GM21825 (cell line): ENCODE data around the gene IFI27L2.

Experiments used
- ATAC-seq: cut with Tn5 transposase; IDR thresholded peaks from one replicate; pipeline ENCODE4 v1.9.1; 2021; ENCODE audit warnings: mild to moderate bottlenecking, moderate library complexity; ENCODE audit not compliant: unreplicated experiment

Gene IFI27L2

DNA sequence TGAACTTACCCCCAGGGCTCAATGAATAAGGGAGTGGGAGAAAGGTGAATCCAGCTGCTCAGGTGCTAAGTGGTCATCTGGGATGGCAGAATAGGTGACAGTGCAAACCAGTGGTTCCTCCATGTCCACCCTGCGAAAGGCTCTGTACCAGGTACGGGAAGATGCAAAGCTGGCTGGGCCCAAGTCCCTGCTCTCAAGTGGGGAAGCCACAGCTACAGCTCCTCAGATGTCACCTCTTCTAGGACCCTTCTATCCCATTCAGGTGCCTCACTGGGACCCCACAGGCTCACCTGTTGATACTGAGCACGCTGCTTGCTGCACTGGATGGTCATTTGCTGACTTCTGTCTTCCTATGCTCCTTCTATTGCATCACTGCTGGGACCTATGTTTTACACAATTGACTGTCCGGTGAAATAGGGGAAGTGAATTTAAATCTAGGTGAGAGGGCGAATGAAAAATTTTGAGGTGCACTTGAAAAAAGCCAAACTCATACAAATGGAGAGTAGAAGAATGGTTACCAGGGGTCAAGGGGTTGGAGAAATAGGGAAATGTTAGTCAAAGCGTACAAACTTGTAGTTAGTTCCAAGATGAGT, 24.4 kb upstream of the IFI27L2 start:
- ATAC-seq: no peak

DNA sequence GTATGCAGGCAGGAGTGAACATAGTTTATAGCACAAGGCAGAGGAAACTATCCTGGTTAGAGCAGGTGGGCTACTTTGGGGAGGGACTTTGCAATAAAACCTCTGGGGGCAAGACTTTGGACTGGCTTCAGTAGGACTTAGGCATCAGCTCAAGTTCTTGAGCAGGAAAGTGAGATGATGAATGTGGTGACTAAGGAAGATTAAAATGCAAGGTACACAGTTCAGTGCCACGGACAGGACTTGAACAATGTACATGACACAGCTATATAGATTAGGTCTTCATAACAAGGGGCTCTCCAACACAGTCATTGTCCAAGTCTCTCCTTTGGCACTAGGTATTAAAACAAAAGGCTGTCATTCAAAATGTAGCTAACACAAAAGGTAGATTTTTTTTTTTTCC, 23.3 kb upstream of the IFI27L2 start:
- ATAC-seq: no peak

DNA sequence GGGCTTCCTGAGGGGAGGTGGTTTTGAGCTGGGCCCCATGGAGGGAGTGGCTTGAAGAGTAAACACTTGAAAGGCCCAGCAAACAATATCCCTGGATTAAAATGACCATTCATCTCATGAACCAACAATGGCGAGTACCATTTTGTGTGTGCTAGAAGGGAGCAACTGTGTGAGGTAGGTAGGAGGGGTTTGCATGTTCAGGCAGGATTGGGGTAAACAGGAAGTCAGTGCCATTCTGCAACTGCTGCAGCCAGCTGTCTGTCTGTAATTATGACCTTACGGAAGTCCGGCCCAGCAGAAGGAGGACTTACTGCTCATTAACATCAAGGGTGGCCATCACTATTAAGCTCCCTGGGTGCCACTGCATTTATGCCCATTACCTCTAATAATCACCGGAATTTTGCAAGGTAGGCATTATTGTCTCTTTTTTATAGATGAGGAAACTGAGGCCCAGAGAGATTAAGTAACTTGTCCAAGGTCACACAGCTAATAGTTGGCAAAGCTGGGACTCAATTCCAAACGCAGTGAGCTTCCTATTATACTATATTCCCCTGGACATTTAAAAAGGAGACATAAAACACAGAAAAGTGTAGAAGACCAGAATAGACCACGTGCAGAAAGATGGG, 16.6 kb upstream of the IFI27L2 start:
- no peak for ATAC-seq

DNA sequence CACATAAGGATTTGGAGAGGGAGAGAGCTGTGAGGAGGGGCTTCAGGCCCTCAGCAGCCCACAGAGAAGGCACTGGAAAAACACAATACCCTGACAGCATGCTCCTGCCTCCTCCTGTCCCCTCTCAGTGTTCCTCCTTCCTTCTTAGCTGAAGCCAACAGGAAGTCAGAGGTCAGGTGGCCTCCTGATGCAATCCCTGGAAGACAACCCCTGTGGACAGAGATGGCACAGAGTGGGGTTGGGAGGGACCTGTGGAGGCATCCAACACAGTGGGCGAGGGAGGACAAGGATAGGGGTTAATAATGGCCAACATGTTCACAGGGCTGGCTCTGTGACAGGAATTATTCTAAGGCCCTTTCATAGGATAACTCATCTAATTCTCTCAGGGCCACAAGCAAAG, 15.4 kb upstream of the IFI27L2 start:
- ATAC-seq: no peak

DNA sequence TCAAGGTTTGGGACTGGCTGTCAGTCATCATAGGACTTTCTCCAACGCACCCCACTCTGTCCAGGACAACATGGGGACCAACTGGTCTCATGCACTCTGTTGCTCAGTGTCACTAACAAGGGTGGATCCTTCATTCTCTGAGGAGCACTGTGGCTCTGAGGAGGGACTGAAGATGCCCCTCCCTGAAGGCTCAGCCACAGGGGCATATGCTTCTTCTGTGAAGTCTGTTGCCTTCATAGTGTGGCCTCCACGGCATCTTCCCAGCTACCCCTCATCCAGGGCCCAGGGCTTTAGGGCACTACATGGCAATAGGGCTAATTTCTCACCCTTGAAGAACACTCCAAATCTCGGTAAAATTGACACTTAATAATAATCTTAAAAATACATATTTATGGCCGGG, 14.3 kb upstream of the IFI27L2 start:
- no peak for ATAC-seq

DNA sequence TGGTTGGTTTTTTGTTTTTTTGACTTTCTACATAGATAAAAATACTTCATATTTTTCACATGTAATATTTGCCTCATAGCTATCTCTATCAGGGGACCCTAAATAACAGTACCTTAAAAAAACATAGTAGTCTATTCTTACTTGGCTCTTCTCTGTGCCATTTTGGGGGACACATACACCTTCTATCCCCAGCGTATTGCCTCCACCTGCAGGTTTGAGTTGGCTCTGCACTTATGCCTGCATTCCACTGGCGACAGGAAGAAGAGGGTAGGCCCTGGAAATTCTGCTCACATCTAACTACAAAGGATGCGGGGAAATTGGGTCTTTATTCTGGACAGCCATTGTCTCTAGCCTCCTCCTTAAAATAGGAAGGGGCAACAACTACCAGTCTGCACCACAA, 13.8 kb upstream of the IFI27L2 start:
- ATAC-seq: no peak

DNA sequence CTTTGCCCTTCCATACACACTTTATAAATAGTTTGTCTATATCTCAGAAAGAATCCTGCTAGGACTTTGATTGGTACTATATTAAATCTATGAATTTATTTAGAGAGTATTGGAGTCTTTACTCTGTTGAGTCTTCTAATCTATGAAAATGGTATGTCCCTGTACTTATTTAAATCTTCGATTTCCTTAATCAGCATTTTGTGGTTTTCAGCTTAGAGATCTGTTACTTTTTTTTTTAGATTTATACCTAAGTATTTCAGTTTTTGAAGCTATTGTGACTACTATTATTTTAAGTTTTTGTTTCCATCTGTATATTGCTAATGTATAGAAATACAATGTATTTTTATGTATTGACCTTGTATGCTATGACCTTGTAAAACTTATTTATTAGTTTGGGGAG, 13.4 kb upstream of the IFI27L2 start:
- ATAC-seq: no peak

DNA sequence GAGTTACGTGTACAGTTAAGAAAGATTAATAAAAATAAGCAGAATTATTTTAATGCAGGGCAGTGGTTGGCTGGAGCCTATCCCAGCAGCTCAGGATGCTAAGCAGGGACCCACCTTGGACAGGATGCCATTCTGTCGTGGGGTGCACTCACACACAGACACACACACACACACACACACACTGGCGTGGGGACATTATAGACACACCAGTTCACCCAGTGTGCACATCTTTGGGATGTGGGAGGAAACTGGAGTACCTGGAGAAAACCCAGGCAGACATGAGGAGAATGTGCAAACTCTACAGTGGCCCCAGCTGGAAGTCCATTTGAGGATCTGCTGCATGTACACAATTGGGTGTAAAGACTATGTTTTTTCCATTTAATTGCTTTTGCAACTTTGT, 12.8 kb upstream of the IFI27L2 start:
- no peak for ATAC-seq

DNA sequence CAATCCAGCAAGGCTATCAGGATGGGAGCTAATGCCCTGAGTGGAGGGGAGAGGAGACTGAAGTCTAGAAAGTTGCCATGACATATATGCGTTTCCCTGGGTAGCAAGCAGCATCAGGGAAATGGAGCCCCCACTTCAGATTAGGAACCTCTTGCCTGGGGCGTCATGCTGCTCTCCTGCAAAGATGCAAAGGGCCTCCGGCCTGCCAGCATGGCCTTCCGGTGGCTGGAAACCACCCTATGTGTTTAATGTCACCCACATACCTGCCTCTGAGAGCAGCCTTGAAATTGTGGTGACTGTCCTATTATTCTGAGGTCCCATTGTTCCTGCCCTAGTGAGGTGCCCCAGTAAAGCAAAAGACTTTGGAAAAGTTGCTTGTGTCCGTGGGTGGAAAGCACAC, 10.0 kb upstream of the IFI27L2 start:
- ATAC-seq: no peak

DNA sequence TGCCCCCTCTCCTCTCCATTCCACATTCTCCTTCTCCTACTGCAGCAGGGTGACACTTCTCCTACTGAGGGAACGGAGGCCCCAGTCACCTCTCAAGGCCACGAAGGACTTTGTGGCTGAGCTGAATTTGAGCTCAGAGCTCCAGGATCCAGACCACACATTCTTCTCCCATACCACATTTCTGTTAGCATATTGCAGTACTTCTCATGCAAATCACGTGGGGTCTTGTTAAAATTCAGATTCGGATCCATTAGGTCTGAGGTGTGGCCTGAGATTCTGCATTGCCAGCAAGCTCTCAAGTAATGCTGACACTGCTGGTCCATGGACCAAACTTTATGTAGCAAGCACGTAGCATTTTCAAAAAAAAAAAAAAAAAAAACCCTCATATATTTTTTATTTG, 9.6 kb upstream of the IFI27L2 start:
- ATAC-seq: no peak

DNA sequence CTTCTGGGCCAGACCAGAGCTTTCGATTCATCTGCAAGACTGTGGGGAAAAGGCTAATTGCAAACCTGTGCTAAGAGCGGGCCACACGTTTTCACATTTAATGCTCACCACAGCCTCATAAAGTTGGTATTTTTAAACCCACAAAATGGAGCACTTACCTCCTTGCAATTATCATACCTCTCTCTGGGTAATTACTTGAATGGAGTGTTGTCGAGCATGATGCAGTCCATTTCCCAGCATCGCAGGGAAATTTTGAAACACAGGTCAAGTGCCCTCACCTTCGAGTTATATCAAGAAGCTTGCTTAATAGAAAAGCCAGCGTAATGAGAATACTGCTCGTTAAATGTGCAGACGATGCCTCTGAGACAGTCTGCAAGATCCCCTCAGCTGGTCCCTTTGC, 8.8 kb upstream of the IFI27L2 start:
- no peak for ATAC-seq

DNA sequence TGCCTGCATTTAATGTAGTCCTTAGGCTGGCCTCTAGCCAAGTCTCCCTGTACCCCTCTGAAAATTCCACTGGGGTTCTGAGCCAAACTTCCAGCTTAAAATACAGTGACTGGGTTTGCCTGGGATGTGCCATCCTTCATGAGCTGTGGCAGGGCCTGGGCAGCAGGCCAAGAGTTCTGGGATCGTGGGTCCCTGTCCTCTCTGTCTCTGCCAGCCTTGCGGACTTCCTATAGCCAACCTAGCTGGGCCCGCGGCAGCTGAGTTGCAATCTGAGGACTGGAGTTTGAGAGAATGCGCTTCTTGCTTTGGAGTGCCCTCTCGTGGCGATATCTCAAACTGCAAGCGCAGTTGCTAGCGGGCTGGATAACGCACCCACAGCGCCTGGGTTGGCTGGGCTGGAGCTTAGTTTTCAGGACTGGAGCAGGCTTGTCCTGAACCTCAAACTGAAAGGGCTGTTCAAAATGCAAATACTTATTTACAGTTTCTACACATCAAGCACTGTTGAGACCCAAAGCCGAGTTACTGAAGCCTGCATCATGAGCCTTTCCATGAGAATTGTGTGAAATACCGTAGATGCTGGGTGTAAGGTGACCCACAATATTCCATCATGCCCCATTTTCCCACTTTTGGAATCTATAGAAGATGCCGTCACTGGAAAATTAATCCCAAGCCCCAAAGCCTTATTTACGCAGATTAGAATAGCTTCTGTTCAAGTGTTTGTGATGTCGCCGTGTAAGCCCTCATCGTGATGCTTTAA, 7.3 kb upstream of the IFI27L2 start:
- ATAC-seq: no peak

DNA sequence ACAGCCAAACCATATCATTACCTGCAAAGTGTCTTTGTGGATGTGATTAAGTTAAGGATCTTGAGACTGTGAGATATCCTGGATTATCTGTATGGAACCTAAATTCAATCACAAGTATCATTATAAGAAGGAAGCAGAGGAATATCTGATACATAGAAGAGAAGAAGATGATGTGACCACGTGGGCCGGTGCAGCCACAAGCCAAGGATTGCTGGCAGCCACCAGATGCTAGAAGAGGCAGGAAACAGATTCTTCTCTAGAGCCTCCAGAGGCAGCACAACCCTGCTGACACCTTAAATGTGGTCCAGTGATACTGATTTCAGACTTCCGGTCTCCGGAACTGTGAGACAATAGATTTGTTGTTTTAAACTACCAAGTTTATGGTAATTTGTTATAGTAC, 6.1 kb upstream of the IFI27L2 start:
- no peak for ATAC-seq

DNA sequence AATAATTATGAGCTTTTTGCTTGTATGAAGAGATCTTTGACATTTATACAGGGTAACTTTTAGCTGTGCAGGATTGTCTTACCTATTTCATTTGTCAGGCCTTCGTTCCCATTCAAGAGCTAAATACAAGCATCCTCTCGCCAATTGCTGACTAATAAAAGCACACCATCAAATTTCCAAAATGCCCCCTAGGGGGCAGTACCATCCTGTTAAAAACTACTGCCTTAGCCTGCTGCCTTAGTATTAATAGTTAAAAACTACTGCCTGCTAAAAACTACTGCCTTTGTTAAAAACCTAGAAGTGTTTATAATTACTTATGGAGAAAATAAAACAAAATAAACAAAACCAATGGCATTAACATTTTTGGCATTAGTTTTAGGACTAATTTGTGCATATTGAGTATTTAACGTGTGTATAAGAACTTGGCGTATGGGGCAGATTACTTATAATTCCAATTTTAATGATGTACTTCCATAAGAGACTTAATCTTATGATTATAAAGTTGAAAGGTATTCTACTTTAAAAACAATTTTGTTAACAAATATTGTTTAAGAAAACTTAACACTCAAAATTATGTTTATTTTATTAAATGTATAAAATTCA, 3.0 kb upstream of the IFI27L2 start:
- ATAC-seq: no peak

DNA sequence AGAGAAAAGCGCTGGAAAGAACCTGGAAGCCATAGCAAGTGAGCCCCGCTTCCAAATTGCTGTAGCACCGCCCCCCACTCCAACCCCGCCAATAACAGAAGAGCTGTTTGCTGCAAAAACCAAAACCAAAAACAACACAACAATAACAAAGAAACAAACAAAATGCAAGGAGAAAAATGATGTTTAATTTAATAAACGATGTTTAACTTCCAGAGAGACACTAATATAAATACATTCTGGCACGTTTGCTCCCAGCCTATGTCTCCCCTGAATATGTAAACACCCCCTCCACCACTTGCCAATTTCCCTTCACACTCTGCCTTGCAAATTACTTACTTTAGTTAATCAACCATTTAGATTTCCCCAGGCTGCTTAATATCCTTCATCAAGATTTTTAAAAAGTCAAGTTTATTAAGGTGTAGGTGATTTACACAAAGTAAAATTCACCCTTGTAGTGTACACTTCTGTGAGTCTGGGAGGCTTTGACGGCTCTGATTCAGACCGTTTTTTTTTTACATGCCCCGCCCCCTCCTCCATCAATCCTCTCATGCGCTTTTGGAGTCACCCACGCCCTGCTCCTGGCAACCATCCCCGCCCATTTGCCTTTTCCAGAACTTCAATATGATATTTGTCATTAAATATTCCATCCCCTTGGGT, 482 bp upstream of the IFI27L2 start:
- no peak for ATAC-seq

DNA sequence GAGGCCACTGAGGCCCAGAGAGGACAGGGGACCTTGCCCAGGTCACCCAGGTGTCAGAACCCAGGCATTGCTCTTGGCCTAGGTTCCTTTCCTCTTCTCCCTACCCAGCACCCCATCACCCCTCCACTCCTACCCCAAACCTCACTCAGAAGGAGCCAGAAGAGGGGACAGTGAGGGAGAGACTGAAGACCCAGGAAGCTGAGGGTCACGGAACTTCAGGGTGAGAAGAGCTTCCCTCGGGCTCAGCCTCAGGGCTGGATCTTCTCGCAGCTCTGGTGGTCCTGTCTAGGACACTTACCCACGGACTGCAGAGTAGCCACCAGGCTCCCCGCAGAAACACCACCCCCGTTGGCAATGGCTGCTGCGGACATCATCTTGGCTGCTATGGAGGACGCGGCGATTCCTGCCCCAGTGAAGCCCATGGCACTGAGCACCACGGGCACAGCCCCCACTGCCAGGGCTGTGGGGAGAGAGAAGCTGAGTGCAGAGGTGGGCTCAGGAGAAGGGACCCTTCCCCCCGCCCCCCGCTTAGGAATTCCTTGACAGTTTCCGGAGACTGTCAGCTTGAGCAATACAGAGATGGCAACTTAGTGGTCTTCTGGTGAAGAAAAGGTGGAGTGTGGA, 1.1 kb downstream of the IFI27L2 start:
- no peak for ATAC-seq

DNA sequence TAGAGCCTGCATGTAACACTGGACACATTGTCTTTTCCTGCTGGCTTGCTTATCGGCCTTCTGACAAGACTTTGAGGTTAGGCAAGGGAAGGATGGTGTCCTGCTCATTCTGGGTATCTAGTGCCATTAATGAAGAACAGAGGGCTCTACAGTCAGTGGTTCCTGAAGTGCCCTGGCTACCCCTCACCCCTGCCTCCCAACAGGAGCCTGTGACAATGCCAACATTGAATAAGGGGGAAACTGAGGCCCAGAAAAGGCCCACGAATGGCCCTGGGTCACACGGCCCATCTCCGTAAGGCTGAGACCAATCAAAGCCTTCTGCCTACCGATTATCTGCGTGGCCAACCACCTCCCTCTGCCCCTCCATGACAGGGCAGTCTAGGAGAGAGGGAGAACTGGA, 2.1 kb downstream of the IFI27L2 start:
- no peak for ATAC-seq

DNA sequence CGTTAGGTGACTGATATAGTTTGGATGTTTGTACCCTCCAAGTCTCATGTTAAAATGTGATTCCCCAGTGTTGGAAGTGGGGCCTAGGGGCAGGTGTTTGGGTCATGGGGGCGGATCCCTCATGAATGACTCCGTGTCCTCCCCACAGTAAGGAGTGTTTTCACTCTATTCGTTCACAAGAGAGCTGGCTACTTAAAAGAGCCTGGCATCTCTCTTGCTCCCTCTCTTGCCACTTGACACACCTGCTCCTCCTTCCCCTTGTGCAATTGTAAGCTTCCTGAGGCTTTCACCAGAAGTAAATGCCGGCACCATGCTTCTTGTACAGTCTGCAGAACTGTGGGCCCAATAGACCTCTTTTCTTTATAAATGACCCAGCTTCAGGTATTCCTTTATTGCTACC, 2.6 kb downstream of the IFI27L2 start:
- no peak for ATAC-seq

DNA sequence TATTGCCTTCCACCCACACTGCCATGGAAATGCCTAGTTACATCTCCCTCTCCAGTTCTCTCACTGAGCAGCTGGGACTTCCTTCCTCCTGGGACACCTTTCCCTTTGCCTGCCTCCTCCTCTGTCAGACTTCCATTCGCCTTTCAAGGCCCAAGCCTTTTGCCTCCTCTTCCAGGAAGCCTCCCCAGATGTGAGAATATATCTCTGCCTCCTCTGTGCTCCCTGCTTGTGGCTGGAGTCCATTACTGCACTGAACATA, 3.1 kb downstream of the IFI27L2 start:
- ATAC-seq: no peak

DNA sequence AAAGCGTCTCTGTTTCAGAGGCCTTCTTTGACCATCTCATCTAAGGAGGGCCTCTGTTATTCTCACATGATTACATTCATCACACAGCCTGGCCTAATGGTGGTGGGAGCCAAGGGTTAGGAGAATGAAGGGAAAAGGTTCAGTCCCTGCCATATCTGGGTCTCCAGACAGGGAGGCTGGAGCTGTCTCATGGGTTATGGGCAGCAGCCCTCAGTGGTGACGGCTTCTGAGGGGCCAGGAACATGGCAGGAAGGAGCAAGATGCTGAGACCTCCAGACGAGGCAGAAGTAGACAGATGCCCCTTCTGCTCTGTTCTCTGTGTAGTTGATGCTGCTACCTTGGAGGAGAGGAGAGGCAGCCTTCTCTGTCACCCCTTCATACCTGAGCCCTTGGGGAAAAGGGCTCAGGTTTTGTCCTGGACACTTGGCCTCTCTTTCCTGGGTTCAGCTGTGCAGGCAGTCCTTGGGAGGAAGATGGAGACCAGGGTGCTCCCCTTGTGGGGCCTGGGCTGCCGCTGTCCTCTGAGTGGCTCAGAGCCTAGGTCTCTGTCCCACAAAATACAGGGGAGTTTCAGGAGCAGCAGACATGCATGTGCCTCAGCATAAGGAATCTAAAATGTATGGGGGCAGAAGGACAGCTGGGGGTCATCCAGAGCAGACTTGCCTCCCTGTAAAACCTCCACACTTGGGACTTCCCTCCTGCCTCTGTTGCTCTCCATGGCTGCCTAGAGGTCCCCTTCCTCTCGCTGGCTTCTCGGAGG, 3.6 kb downstream of the IFI27L2 start:
- no peak for ATAC-seq
